Dermis microvascular lymphatic vessel endothelial cell (primary cell): ENCODE data around the gene PRM3. TPM values are rescaled to one million over a fixed set of nuclear protein-coding genes. Genes with fewer than 3 reads are reported as not detected.

Source experiments
- DNase-seq, 2 donors: peaks; one replicate each; pipeline versions ENCODE4 v3.0.0 to v3.0.0-alpha.2; 2010; ENCODE audit warnings: low read depth in 2 of 2
- total RNA-seq: library from RNA; depleted of rRNA; stranded (reverse); fragments of >200 nt; gene quantifications from 2 replicates; pipeline ENCODE4 v1.2.1, GENCODE V29; 2014

PRM3 gene
- total RNA-seq, 1 donor from 2014 or later = not detected

- DNase-seq = no peak
These were observed 25.3 kb downstream of the PRM3 start for GRCh38 chr16:11248133-11248532.

GRCh38 chr16:11245988-11246387 is 27.4 kb downstream of the PRM3 start:
- DNase-seq = no peak

GRCh38 chr16:11245222-11245737 is 28.1 kb downstream of the PRM3 start:
- no peak for DNase-seq

GRCh38 chr16:11242658-11243057 is 30.8 kb downstream of the PRM3 start:
- DNase-seq = no peak

DNA sequence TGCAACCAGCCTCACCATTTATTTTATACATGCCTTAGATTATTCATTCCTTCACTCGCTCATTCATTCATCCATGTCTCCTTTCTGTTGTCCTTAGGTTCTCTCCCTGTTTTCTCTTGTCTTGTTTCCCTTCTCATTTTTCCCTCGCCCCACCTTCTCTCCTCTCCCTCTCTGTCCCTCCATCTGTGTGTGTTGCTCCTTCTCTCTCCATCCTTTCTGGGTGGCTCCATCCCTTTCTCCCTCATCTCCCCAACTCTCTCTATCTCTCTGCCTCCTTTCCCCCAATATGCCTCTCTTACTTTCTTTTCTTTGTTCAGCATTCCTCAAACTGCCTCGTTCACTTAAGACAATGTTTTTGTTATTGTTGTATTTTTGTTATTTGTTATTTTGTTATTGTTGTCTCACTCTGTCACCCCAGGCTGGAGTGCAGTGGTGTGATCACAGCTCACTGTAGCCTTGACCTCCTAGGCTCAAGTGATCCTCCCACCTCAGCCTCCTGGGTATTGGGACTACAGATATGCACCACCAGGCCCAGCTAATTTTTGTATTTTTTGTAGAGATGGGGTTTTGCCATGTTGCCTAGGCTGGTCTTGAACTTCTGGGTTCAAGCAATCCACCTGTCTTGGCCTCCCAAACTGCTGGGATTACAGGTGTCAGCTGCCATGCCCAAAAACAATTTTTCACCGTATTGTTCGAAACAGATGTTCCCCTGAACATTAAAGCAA is 31.8 kb downstream of the PRM3 start:
- no peak for DNase-seq

DNA sequence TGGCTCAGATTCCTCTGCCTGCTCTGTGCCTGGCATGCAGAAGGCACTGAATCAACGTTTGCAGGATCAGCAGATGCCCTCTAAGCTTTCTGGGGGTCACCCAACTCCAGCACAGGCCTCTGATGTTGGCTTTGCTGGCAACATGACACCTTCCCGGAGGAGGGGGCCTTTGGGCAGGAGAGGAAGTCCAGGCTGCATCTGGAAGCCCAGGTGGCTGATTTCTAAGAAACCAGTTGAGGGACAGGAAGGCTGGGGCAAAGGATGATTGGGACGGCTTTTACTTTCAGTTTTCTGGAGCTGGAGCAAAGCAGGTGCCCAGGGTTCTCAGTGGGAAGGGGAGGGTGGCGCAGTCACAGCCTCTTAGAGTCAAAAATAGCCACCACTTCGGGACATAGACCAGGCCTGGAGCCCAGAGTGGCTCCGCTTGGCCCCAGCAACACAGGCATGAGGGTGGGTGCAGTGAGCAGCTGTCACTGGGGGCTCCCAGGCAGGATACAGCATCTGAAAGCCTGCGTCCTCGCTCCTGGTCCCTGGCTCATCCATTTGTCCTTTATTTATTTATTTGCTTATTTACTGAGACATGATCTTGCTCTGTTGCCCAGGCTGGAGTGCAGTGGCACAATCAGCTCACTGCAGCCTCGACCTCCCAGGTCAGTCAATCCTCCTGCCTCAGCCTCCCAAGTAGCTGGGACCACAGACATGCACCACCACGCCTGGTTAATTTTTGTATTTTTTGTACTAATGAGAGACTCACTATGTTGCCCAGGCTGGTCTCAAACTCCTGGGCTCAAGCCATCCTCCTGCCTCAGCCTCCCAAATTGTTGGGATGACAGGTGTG is 32.6 kb downstream of the PRM3 start:
- no peak for DNase-seq

DNA sequence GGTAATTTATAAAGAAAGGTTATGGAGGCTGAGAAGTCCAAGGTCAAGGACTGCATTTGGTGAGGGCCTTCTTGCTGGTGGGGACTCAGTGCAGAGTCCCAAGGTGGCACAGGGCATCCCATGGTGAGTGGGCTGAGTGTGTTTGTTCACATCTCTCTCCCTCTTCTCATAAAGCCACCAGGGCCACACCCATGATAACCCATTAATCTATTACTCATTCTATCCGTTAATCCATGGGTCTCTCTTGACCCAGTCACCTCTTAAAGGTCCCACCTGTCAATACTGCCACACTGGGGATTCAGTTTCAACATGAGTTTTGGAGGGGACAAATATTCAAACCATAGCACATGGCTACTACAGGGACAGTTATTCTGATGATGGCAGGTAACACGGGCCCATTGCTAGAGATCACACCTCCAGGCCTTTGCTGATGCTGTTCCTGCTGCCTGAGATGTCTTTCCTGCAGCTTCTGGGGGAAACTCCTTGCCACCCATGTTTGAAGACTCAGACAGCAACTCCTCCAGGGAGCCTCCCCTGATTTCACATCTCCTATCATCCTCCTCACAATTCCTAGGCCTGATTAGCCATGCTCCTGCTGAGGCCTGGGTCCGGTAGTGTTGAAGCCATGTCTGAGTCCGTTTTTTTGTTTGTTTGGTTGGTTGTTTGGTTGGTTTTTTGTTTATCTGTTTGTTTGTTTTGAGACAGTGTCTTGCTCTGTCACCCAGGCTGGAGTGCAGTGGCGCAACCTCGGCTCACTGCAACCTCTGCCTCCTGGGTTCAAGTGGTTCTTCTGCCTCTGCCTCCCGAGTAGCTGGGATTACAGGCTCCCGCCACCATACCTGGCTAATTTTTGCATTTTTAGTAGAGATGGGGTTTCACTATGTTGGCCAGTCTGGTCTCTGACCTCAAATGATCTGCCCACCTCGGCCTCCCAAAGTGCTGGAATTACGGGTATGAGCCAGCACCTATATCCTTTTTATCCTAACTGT is 33.5 kb downstream of the PRM3 start:
- no peak for DNase-seq

- DNase-seq = no peak
These were observed 34.9 kb downstream of the PRM3 start for GRCh38 chr16:11238272-11239202.

DNA sequence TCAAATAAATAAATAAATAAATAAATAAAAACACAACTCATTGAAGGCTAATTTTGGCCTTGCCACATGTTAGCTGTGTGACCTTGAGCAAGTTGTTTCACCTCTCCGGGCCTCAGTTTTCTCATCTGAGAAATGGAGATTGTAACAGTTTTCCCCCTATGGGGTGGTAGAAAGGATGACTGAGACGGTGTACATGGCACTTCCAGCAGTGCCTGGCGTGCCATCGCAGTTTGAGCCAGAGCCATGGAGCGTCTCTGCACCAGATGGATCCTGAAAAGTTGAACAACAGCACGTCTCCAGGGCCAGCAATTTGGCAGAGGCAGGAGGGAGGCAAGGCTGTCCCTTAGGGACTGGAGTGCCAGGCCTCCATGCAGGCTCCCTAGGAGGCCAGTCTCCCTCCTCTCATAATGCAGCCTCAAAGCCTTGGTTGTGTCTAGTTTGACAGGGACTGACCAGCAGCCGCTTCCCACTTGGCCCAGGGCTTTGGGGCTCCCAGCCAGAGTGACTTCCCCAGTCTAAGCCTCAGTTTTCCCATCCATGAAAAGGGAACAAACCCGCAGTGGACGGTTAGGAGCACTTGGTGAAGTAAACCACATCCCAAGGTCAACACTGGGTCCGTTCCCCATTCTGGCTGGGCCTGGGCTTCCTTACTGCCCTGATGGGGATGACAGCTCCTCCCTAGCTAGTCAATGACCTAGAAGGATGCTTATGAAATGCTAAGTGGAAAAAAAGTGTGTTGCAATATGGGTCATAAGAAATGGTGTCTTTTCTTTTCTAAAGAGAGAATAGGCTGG is 36.8 kb downstream of the PRM3 start:
- DNase-seq = no peak

GRCh38 chr16:11235703-11235991 is 37.8 kb downstream of the PRM3 start:
- DNase-seq = no peak

DNA sequence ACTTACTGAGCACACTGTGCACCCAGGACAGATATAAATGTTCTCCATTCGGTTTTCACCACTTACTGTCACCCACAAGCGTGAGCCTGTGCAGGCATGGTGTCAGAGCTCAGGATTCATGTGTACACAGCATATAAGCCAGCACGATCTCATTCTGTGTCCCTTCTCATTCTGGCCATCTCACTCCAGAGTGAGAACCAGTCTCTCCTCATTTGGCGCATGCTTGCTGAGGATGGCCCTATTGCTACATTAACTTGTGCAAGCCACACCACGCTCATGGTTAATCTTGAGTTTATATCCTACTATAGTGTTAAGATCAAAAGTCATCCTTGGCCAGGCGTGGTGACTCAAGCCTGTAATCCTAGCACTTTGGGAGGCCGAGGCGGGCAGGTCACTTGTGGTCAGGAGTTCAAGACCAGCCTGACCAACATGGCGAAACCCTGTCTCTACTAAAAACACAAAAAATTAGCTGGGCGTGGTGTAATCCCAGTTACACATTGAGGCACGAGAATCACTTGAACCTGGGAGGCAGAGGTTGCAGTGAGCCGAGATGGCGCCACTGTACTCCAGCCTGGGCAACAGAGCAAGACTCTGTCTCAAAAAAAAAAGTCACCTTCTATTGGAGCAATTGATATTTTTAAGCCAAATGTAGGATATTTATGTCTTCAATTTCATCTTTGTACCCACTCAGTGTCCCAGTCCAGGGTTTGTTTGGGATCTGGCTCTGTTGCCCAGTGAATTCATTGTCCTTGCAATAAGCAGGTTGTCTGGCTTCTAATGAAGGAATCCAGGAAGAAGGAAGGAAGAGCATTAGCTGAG is 38.3 kb downstream of the PRM3 start:
- DNase-seq = no peak

- no peak for DNase-seq
These were observed 39.6 kb downstream of the PRM3 start for GRCh38 chr16:11233727-11234376.

DNA sequence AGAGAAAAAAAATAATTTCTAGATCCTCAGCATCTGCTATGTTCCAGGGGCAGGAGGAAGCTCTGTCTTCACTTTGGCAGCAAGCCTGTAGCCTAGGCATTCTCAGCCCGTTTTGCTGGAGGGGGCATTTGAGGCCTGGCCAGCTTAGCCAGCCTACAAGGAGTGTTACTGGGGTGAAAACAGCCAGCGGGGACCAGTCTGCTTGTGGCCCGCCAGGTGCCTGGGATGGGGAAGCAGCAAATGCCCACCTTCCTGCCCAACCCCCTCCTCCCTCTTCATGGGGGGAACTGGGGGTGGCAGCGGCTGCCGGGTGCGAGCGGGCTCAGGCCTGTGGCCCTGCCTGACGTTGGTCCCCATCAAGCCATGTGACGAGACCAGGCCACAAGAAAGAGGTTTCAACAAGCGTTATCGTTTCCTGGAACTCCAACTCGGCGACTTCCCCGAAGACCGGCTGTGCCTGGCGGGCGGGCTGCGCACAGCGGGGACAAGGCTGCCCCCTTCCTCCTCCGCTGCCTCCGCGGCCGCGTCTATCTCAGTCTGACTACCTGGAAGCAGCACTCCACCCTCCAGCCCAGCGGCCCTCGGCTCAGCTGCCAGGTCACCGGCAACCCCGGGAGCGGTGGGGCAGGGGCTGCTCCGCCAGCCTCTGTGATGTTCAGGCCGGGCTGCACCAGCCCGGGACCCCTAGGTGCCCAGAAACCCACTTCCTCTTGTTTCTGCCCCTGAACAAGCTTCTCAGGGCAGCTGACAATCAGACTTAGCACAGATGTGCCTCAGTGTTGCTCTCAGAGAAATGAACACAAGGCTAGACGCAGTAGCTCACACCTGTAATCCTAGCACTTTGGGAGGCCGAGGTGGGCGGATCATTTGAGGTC is 40.3 kb downstream of the PRM3 start:
- no peak for DNase-seq

DNA sequence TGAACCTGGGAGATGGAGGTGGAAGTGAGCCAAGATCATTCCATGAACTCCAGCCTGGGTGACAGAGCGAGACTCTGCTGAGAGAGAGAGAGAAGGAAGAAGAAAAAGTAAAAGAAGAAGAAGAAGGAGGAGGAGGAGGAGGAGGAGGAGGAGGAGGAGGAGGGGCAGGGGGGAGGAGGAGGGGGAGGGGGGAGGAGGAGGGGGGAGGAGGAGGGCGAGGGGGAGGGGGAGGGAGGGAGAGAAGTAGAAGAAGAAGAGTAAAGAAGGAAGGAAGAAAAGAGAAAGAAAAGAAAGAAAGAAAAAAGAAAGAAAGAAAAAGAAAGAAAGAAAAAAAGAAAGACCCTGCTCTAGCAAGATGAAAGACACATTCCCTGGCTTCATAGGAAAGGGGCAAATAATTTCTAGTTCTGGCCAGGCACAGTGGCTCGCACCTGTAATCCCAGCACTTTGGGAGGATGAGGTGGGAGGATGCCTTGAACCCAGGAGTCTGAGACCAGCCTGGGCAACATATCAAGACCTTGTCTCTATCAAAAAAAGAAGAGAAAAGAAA is 41.1 kb downstream of the PRM3 start:
- no peak for DNase-seq

DNA sequence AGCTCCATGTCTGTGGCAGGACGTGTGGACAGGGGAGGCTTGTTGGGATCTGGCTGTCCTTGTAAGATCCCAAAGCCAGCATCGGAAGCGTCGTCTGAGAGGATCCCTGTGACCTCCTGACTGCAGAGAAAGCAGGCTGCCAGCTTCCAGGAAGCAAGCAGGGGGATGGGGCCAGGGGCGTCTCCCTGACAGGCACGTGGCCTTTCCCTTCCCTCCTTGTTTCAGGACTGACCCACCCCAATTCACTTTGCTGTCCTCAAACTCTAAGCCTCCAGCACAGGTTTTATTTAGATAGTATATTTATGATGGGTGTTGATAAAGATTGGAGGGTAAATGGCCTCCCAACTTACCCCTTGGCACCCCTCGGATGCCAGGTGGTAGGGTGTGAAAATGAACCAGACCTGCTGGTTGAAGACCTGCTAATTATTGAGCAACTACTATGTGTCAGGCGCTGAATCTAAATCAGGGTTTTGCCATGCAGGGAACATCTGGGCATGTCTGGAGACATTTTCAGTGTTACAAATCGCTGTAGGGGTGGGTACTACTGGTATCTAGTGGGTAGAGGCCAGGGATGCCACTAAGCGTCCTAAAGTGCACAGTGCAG is 42.0 kb downstream of the PRM3 start:
- no peak for DNase-seq

DNA sequence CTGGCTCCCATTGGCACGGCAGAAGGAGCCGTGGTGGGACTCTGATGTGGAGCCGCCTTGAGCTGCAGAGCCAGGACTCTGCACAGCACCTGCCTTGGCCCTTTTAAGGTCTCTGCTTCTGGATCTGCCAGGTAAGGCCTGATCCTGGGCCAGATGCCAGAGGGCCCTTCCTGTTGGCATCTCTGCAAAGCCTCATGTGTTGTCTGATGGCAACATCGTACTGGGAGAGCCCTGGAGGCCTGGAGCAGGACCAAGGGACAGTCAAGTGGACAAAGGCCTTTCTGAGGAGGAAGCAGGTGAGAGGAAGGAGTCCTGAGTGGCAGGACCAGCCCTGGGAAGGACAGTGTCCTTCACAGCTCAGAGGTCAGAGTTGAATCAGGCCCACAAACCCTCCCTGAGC is 43.5 kb downstream of the PRM3 start:
- DNase-seq = no peak

- no peak for DNase-seq
These were observed 44.0 kb downstream of the PRM3 start for GRCh38 chr16:11229432-11229831.
